Mesothelial cell of epicardium (in vitro differentiated cells): Measurements from ENCODE around the gene TMEM44. TPM values are rescaled to one million over a fixed set of nuclear protein-coding genes. Genes with fewer than 3 reads are reported as not detected.
A peak's percentile ranks its signal among the peaks of the same experiment; 100 is the strongest.

ENCODE experiments used
- DNase-seq, 2 experiments: peaks; one replicate each; pipeline ENCODE4 v3.0.0; 2021; ENCODE audit warnings: low spot score in 2 of 2; ENCODE audit not compliant: unreplicated experiment in 2 of 2
- H3K27ac Mint-ChIP-seq: 2 replicates; pipeline ENCODE4 v1.8.0; 2021; ENCODE audit warnings: mixed read lengths
- H3K27me3 Mint-ChIP-seq: 2 replicates; pipeline ENCODE4 v1.8.0; 2021; ENCODE audit warnings: low read depth, mixed read lengths
- H3K36me3 Mint-ChIP-seq: 2 replicates; pipeline ENCODE4 v1.8.0; 2021; ENCODE audit warnings: mixed read lengths
- H3K4me1 Mint-ChIP-seq: 2 replicates; pipeline ENCODE4 v1.8.0; 2021; ENCODE audit warnings: mixed read lengths
- H3K4me3 Mint-ChIP-seq: 2 replicates; pipeline ENCODE4 v1.8.0; 2021; ENCODE audit warnings: mild to moderate bottlenecking, moderate library complexity, mixed read lengths
- H3K9me3 Mint-ChIP-seq: 2 replicates; pipeline ENCODE4 v1.8.0; 2021; ENCODE audit warnings: mixed read lengths
- total RNA-seq: library from RNA; stranded (reverse); gene quantifications from 3 replicates; pipeline ENCODE4 v1.2.1, GENCODE V29; 2021
- TF ChIP-seq, protein P1 (sequence below): fragments of 200-600 bp; sonication (generic); IDR thresholded peaks from one replicate; pipeline ENCODE4 v1.5.0; 2021; ENCODE audit warnings: antibody characterized with exemption; ENCODE audit not compliant: unreplicated experiment

The TMEM44 gene
- total RNA-seq, 1 donor from 2014 or later, result 27.9 TPM

DNA sequence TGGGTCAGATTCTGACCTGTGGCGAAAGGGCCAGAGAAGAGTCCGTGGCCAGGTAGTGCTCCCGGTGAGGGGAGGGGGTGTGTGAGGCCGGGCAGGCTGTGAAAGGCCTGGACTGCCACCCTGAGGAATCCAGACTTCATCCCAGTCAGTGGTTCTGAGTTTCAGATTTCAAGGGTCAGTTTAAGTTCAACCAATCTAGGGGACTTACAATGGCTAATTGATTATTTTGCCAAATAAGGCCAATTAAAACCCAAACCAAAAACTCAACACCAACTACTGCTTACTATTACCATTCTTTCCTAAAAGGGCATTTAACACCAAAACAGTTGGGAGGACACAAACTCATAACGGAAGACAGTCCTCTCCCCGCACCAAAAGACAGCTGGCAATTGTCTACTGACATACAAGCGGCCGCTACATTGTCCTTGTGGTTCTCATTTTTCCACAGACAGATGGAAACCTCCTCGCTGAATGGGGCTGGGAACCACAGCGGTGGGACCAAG lies 30.5 kb downstream of the TMEM44 start:
- H3K27me3 Mint-ChIP-seq, result no peaks in the 10 kb centered on the region

DNA sequence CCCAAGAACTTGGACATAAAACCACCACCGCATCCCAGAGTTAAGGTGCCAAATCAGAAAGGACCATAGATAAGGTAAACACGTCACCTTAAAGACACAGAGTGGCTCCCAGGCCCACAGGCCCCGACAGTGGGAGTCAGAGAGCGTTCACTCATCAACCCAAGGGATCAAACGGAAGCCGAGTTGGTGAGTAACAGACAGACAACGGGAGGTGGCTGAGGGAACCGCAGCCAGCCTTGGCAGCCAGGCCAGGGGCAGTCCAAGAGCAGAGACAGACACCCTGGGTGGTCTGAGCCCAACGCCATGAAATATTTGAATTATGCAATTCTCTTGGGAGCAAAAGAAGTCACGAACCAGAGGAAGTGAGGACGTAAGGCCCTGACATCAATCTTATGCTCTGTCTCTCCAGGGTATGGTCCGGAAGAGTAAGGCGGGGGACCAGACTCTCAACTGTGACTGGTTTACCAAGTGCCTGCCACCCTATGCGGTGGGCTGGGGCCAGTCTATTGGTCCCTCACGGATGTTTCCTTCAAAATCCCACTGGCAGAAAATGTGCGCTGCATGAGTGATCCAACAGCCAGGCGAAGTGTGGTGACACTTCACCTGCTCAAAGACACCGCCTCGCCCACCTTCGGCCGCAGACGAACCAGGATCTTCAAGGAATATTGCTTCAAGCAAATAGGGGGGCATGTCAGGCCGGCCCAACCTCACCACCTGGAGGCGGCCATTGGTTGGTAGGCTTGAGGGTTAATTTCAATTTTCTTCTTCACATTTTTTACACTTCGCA lies 34.3 kb downstream of the TMEM44 start:
- H3K9me3 Mint-ChIP-seq, result no peaks in the 10 kb centered on the region
- H3K27me3 Mint-ChIP-seq, result no peaks in the 10 kb centered on the region
- H3K36me3 Mint-ChIP-seq, result peaks cover 8% of the 10 kb centered on the region
- TF ChIP-seq, protein P1, sequence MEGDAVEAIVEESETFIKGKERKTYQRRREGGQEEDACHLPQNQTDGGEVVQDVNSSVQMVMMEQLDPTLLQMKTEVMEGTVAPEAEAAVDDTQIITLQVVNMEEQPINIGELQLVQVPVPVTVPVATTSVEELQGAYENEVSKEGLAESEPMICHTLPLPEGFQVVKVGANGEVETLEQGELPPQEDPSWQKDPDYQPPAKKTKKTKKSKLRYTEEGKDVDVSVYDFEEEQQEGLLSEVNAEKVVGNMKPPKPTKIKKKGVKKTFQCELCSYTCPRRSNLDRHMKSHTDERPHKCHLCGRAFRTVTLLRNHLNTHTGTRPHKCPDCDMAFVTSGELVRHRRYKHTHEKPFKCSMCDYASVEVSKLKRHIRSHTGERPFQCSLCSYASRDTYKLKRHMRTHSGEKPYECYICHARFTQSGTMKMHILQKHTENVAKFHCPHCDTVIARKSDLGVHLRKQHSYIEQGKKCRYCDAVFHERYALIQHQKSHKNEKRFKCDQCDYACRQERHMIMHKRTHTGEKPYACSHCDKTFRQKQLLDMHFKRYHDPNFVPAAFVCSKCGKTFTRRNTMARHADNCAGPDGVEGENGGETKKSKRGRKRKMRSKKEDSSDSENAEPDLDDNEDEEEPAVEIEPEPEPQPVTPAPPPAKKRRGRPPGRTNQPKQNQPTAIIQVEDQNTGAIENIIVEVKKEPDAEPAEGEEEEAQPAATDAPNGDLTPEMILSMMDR, result no peak
- no peak overlapping the region for H3K27ac Mint-ChIP-seq
- no peak overlapping the region for H3K4me3 Mint-ChIP-seq
- H3K4me1 Mint-ChIP-seq, result peaks cover 21% of the 10 kb centered on the region
- no peak for DNase-seq

More for the DNA sequence above, 30.5 kb downstream of the TMEM44 start:
- DNase-seq, result no peak
- Mint-ChIP-seq H3K9me3 (peaks cover 4% of the 10 kb centered on the region), H3K27ac (peak overlapping the region; percentile 87), H3K4me1 (peaks cover 18% of the 10 kb centered on the region), H3K4me3 (no peak overlapping the region), H3K36me3 (peaks cover 20% of the 10 kb centered on the region)
- TF ChIP-seq, protein P1, result no peak

DNA sequence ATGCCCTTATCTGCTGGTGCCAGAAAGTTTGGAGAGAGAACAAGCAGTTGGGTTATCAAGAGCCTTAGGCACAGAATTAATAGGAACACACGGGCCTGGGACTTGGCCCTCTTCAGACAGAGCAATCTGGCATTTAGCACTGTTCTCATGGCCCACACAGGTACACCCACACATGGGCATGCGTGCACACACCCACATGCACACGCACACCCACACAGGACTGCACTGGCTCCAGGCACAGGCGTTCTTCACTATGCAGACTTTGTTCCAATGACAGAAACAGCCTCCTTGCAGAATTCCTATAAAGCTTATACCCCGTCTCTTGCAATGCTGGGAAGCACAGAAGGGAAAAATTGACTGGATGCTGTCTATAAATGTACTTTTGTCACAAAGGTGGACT lies 36.3 kb downstream of the TMEM44 start:
- Mint-ChIP-seq H3K9me3 (no peaks in the 10 kb centered on the region), H3K36me3 (peaks cover 8% of the 10 kb centered on the region), H3K4me1 (peaks cover 13% of the 10 kb centered on the region), H3K4me3 (no peak overlapping the region), H3K27ac (no peak overlapping the region), H3K27me3 (no peaks in the 10 kb centered on the region)
- TF ChIP-seq, protein P1, result no peak
- DNase-seq, result no peak

DNA sequence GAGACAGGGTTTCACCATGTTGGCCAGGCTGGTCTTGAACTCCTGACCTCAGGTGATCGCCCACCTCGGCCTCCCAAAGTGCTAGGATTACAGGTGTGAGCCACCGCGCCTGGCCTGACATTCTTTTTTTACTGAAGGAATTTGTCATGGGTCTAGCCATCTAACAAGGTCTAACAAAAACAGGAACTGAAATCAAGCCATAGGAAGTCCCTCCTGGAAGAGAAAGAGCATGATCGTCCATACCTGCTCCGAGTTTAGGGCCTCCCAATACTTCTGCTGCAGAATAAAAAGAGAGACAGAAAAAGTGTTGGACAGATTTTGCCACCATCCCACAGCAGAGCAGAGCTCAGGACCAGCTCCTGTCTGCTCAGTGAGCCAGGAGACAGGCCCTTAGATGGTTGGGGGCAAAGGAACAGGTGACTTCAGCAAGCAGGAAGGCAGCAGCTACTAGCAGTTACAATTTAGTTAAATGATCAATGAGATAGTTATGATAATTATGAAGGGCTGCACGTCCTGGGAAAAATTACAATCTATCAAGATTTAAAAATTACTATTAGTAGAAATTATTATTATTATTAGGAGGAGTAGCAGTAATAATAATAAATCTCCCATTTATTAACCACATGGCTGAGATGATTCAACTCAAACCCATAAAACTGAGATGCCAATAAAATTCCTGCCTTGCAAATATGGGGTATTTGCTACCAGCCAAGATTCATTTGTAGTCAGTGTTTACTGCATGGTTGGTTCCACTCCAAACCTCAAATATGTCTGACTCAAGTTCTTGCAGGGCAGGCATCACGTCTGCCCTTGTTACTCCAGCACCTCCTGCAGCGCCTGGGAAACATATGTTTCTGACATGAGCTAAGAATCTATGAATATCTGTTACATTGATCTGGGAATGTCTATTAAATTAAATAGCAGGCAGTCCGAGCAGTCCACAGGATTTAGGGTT lies 40.1 kb downstream of the TMEM44 start:
- H3K27me3 Mint-ChIP-seq, result no peaks in the 10 kb centered on the region
- no peak for DNase-seq

DNA sequence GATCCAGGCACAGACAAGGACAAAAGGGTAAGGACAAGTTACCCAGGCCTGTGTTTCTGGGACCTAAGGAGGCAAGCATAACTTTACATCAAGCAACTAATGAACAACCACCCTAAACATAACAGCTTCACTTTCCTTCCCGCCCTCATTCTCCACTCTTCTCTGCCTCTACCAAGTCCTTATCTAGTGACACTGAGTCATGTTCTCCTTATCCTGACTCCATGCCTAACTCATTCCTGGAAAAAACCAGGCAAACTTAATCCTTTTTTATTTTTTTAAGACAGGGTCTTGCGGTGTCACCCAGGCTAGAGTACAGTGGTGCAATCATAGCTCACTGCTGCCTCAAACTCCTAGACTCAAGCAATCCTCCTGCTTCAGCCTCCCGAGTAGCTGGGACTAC lies 44.5 kb downstream of the TMEM44 start:
- H3K9me3 Mint-ChIP-seq, result no peaks in the 10 kb centered on the region
- no peak for DNase-seq
- H3K27ac Mint-ChIP-seq, result no peak overlapping the region
- peaks cover 11% of the 10 kb centered on the region for H3K36me3 Mint-ChIP-seq
- TF ChIP-seq, protein P1, result no peak
- H3K4me3 Mint-ChIP-seq, result no peak overlapping the region
- no peaks in the 10 kb centered on the region for H3K27me3 Mint-ChIP-seq
- peaks cover 20% of the 10 kb centered on the region for H3K4me1 Mint-ChIP-seq

More for the DNA sequence above, 40.1 kb downstream of the TMEM44 start:
- Mint-ChIP-seq H3K4me1 (peaks cover 5% of the 10 kb centered on the region), H3K4me3 (no peak overlapping the region), H3K36me3 (no peaks in the 10 kb centered on the region), H3K27ac (no peak overlapping the region), H3K9me3 (no peaks in the 10 kb centered on the region)
- TF ChIP-seq, protein P1, result no peak
